HTR-8/SVneo (cell line): ENCODE measurements around the gene UTP20.

ENCODE experiments used
- DNase-seq: peaks from one replicate; pipeline ENCODE4 v3.0.0; 2011; ENCODE audit warnings: low spot score, mixed read lengths; ENCODE audit not compliant: insufficient read length
- FAIRE-seq: peaks from 2 replicates; lab custom pipeline; 2011; peaks lifted over from hg19 to GRCh38; lab: Jason Lieb, UNC

Gene UTP20

DNA sequence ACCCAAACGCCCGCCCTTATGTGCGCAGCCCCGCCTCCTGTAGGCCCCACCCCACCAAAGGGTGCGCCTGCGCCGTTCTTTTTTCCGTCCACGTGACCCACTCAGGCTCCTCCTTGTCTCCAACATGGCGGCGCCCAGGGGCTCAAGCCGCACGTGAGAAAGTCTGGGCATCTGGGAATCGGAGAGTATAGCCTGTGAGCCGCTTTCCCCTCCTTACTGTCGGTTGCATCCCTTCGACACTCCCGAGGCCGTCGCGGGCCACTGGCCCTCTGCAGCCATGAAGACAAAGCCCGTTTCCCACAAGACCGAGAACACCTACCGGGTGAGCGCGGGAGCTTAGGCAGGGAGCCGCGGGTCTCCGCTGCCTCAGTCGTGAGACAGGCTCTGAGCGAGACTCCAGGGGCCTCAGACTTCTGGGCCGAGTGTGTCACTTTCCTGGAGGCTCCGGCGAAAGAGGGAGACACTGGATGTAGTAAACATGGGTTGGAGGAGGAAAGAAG, at the start of gene UTP20:
UTP20 (plus strand) TSS at position 100 of the 500 bp plus-strand sequence; CDS start at position 278, 178 bp downstream.
- peak; percentile 38 for FAIRE-seq
- peak; percentile 73 for DNase-seq

DNA sequence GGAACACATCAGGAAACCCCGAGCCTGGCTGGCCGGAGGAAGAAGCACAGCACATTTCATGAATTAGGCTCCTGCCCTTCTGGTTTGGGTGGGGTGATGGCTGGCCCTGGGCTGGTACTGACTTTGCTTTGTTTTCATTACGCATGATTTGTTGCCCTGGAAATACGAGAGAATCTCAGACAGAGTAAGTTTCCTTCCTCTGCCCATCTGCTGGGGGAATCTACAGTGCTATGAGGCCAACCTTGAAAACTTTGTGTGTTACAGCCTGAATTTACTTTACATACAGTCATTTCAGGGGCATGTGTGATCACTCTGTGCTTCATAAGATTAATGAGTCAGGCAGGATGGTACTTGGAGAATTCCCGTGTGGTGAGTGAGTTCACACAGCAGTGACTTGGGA, 49.4 kb upstream of the UTP20 start:
- FAIRE-seq = peak; percentile 4
- peak; percentile 10 for DNase-seq

DNA sequence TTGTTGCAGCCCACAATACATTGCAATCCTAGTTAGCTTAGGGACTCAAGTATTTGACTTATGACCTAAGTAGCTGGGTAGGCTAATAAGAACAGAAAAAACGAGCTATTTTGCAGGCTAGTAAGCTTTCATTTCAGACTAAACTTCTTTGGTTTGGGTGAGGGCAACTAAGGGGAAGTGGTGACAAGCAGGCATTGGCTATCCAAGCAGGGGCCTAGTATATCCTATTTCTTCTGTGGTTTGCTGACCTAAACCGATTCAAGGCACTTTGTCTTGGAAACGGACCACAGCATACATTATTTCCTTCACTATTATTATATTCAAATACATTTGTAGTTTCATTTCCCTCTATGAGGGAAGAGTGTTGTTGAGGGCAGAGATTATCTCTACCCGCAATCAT, 48.3 kb upstream of the UTP20 start:
- FAIRE-seq (no peak), DNase-seq (no peak)

DNA sequence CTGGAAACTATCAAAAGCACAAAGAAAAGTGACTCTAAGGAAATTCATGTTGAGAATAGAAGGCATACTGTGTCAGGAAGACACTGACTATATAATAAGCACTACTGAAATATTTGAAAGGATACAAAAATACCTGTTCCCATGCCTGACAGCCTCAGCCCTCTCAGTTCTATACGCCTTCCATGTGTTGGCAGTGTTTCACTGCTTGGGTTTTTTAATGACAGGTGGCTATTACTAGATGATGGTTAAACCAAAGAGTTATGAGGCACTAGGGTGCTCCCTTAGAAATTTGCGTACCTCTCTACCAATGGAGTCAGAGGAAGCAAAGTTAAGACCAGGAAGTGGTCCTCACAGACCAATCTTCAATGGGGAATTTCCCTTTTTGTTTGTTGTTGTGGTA, 44.2 kb upstream of the UTP20 start:
- DNase-seq (no peak), FAIRE-seq (no peak)

DNA sequence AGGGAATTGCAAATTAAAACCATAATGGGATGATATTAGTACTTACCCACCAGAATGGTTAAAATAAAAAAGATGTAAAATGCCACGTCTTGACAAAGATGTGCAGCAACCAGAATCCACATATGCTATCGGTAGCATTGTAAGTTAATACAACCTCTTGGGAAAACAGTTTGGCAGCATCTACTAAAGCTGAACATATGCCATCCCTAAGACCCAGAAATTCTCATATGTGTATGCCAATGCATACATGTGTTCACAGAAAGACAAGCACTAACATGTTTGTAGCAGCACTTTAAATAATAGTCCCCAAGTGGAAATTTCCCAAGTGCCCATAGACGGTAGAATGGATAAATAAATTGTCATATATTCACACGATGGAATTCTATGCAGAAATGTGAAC, 41.6 kb upstream of the UTP20 start:
- DNase-seq (no peak), FAIRE-seq (no peak)

DNA sequence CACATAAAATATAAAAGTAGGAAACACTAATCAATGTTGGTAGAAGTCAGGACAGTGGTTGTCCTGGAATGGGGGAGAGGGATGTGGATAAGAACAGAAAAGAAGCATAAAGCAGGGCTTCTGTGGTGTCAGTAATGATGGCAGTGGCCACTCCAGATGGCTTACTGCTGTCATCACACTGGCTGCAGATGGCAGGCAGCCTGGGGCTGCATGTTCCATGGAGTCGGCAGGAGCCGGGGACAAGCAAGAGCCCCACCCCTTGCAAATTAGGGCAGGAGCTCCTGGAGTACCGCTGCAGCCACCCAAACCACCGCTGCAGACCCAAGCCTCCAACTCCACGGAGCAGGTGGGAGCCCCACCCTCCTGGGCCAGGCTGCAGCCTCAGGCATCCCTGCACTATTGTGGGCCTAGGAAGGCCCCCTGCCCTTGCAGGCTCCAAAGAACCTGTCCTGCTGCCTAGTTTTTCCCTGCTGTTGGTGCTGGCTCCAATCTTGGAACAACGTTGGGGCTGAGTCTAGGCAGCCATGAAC, 41.0 kb upstream of the UTP20 start:
- FAIRE-seq (no peak), DNase-seq (no peak)

DNA sequence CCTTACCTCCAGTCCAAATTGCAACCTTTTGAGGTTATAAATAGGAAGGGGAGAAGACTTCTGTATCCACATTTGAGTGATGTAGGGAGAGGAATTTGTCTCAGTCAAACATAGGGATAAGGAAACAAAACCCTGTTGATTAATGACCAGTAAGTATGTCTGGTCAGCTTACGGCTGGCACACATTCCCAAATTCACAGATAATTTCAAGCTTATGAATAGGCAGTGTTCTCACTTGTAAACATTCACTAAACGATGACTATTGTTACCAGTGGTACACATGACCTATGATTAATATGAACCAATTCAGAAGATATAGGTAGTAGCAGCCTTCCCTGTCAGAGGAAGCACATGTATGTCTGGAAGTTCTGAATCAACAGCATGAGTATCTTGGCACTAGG, 36.8 kb upstream of the UTP20 start:
- FAIRE-seq = no peak
- no peak for DNase-seq

DNA sequence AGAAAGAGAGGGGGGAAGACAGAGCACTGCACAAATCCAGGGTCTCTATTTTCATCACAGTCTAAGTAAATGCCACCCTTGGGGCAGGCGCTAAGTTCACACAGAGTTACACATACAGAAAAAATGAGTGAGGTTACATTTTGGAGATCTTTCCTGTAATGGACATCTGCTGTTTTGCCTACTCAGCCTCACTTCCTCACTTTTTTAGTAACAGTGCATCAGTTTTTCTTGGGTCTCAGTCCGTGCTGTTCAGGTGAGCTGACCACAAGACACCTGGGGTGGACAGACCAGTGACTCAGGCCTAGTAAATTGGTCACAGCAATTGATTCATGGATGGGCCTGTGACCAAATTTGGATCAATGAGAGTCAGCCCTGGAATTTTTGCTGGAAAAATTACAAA, 36.3 kb upstream of the UTP20 start:
- FAIRE-seq = no peak
- no peak for DNase-seq

DNA sequence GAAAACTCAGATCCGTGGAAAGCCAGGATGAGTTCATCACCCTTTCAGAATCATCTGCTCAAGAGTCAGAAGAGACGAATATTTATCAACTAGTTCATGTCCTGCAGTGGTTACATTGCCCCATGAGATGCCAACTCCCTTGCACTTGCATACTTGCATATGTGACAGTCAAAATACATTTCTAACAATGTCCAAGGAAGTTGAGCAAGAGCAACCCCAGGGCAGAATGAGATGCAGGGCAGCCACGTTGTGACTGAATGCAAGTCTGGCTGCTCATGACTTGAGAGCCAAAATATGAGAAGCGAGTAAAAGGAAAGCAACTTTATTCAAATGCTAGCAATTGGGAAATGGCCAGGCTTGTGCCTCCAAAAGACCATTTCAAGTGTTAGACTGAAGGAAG, 23.6 kb upstream of the UTP20 start:
- DNase-seq = no peak
- FAIRE-seq = no peak

DNA sequence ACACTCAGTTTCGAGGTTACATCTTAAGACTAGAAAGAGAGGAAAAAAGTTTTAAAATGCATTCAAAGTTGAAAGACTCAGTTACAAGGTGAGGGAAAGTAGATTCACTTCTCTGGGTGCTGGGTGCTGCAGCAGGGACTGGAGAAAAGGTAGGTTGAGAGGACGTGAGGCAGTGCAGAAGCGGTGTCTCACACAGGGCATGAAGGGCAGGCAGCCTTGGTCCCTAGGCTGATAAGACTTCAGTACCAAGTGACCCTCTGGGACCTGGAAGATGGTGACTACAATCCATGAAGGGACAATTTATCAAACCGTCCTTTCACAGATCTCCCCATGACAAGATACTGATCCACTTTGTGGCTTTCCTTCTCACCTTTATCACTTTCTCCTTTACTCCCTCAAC, 22.5 kb upstream of the UTP20 start:
- FAIRE-seq = no peak
- DNase-seq = no peak

DNA sequence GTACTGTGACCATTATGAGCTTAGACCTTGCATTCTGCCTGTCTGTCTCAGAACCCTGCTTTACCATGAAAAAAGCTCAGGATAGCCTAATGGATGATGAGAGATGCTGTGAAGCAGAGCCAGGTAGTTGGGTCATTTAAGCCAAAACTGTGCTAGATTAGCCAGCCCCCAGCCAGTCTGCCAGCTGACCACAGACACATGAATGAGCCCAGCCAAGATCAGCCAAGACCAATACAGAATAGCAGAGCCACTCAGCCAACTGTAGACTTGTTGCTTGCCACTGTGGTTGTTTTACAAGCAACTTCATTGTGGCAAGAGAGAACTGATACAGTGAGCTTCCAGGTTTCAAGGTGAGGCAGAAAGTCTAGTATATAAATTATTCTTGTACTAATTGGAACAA, 12.8 kb upstream of the UTP20 start:
- DNase-seq (no peak), FAIRE-seq (no peak)

DNA sequence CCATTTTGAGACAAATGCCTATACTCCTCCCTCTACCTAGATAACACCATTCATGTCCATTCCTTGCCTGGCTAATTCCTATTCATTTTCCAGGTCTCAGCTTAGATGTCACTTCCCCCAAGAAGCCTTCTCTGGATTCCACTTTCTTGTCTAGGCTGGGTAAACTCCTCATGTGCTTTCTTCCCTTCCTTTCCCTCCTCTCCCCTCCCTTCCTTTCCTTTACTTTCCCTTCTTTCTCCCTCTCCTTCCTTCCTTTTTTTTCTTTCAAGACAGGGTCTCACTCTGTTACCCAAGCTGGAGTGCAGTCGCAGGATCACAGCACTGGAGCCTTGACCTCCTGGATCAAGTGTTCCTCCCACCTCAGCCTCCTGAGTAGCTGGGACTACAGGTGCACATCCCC, 3.5 kb upstream of the UTP20 start:
- FAIRE-seq (no peak), DNase-seq (no peak)

DNA sequence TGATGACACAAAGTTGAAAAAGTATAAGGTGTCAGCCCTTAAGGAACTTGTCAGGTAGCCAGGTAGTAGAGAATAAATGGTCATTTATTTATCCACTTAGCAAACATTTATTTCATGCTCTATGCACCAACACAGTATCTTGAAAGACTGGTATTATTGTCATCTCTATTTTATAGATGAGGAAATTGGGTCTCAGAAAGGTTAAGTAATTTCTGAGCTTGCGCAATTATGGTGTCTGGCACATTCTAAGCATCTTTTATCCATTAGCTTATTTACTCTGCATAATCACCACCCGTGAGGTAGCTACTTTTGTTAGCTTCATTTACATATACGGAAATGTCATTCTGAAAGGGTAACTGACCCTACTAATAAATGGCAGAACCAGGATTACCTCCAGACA, 2.5 kb upstream of the UTP20 start:
- DNase-seq (no peak), FAIRE-seq (no peak)

DNA sequence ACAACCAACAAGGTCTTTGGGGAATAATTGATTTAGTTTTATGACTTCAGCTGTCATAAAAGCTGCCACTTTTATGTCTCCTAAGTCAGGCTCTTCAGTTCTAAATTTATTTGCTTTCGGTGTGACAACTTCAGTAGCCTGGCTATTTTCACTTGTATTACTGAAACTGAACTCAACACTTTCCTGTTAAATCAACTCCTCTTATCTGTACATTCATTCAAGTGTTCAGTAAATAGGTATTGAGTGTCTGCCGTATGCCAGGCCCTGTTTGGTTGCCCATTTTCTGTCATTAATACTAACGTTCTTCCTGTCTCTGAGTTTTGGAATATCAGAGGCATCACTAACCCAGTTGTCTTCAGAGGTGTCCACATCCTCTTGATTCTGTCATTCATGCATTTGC, 7.5 kb downstream of the UTP20 start:
- FAIRE-seq (no peak), DNase-seq (no peak)

DNA sequence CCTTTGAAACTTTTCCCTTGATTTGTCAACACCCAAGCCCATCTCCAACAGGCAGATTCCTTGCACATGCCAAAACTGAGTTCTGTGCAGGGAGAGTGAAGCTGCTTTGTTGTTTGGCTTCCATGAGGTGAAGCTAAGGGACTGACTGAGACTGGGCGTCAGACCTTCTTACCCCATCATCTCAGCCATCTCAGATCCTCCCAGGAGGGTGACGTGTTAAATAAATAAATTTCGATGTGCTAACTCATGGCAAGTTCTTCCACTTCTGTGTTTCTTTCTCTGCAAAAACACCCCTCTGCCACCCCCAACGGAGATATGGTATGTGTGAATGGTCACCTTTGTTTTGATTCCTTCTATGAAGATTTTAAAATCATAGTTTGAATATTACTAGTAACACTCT, 17.8 kb downstream of the UTP20 start:
- DNase-seq = no peak
- FAIRE-seq = no peak

DNA sequence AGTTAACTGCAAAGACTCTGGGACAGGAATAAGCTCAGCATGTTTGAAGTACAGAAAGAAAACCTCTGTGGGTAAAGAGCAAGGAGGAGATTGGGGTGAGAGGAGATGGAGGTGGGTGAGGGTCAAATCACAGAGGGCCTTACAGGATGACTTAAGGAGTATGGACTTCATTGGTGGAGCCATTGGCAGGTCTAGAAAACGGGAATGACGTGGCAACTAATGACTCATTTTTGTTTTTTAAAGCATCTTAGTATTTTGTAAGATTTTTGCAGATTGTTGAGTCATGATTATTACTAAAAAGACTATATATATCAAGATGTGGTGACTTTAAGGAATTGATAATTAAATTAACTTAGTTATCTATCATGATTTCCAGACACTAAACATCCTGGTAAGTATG, 18.5 kb downstream of the UTP20 start:
- FAIRE-seq (no peak), DNase-seq (no peak)

DNA sequence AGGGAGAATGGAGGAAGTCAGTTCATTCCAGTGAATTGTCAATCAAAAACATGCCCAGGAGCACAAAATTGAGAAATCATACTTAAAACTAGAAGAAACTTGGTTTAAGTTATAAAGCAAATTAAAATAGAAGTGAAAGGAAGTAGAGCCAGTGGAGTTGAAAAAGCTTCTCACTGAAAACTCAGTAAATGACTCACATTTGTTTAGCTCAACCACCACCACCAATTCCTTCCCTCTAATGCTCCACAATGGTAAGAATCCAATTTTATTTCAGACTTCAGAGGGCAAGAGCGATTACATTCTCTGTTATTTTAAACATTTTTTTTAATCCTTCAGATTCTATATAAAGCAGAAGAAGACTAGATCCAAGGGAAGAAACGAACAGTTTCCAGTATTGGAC, 19.4 kb downstream of the UTP20 start:
- DNase-seq = no peak
- FAIRE-seq = no peak

DNA sequence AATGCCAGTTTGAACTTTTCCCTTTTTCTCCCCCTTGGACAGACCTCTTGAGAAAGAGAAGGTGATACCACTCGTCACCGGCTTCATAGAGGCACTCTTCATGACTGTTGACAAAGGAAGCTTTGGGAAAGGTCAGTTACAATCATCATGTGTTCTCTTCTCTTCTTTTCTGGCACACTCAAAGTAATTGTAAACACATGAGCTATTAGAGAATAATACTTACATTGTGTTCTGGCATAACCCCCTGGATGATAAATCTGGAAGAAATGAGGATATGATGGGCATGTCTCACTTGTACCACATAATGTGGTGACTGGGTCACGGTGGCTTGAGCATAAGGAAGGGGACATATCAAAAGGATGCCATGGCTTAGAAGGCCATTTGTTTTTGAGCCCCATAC, 20.0 kb downstream of the UTP20 start:
- no peak for DNase-seq

DNA sequence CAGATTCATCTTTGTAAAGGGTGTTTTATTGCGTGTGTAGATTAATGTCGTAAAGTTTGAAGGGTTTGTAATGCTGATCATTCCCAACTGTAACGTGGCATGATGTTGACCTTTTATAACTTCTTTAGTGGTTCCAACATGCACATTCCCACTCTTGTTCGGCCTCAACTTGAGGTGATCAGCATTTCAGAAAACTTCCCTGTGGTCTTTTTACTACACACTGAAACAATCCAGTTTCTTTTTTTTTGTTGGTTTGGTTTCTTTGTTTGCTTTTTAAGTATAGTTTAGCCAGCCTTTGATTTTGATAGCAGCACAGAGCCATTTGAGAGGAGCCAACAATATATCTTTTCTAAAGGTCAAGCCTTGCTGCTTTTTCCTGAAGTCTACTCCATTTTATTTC, 22.8 kb downstream of the UTP20 start:
- no peak for FAIRE-seq

More for the DNA sequence above, 20.0 kb downstream of the UTP20 start:
- no peak for FAIRE-seq

DNA sequence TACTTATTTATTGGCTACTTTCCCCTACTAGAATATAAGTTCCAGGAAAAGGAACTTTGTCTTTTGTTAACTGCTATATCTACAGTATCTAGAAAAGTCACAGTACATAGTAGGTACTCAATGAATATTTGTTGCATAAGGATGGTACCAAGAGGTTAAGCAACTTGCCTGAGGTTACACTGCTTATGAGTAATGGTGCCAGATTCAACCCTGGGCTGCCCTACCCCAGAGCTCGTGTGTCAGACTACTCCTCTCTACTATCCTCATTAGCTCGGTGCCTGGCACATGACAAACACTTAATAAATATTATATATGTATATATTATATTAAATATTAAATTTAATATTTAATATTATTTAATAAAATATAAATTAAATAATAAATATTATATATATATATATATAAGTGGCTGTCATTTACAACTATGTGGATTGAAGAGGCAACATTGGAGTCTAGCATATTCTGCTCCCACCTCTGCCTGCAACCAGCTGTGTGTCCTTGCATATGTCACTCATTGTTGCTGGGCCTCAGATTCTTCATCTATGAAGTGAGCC, 25.4 kb downstream of the UTP20 start:
- FAIRE-seq (no peak), DNase-seq (no peak)

More for the DNA sequence above, 22.8 kb downstream of the UTP20 start:
- no peak for DNase-seq

DNA sequence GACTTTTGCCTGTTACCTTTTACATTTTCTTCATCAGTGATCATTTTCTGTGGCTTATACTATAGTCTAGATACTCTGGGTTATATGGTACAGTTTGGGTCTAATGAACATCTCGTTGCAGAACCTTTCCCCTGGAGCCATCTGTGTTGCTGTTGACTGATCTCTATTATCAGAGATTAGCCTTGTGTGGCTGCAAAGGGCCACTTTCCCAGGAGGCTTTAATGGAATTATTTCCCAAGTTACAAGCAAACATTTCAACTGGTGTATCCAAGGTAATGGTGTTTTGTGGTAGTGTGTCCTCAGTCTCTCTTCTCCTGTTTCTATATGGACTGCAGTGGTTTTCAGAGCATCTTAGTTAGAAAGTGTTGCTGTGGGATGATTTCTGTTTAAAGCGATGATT, 25.9 kb downstream of the UTP20 start:
- FAIRE-seq (no peak), DNase-seq (no peak)

DNA sequence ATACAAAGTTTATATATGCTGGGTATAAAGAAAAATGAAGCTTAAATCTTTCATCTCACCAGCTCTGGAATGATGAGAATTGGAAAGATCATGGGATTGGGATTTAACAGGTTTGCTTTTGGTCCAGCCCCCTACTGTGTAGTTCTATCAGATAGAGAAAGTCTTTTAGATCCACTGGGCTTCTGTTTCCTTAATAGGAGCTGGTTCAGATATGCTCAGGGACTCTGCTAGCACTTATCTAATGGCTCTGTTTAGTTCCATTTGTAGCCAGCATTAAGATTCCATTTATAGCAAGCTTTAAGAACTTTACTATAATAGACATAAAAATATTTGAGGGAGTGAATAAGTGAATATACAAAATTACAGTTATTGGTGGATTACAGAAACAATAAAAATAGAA, 42.6 kb downstream of the UTP20 start:
- FAIRE-seq (no peak), DNase-seq (no peak)
